Lung (tissue), 12 donors: ENCODE results near the gene MTG1. TPM values are rescaled to one million over a fixed set of nuclear protein-coding genes. Genes with fewer than 3 reads are reported as not detected.

Experiments
- ATAC-seq: fragments of 200-7000 bp; cut with Tn5 transposase; one replicate; pipeline ENCODE4 v1.9.1; 2020; ENCODE audit warnings: moderate number of reproducible peaks; ENCODE audit not compliant: insufficient read depth, low FRiP score
- DNase-seq, 3 donors: peaks; one replicate each; pipeline ENCODE4 v3.0.0-alpha.2; 2013 to 2017
- H3K27ac ChIP-seq, 2 donors: one replicate each; pipeline ENCODE4 v1.5.1; 2013; ENCODE audit warnings: mild to moderate bottlenecking in 2 of 2, moderate library complexity in 2 of 2, control low read depth in 1 of 2, inconsistent platforms in 1 of 2, low read depth in 1 of 2, low read length in 1 of 2
- H3K27me3 ChIP-seq, 3 donors: one replicate each; pipeline ENCODE4 v1.5.1; 2013; ENCODE audit warnings: low read length in 2 of 3; ENCODE audit not compliant: control insufficient read depth in 3 of 3, insufficient read depth in 3 of 3
- H3K36me3 ChIP-seq, 4 donors: one replicate each; pipeline ENCODE4 v1.5.1; 2013; ENCODE audit warnings: low read length in 4 of 4, mild to moderate bottlenecking in 1 of 4, moderate library complexity in 1 of 4; ENCODE audit not compliant: control insufficient read depth in 4 of 4, insufficient read depth in 4 of 4
- H3K4me1 ChIP-seq, 5 donors: one replicate each; pipeline ENCODE4 v1.5.1; 2013; ENCODE audit warnings: low read length in 5 of 5, mild to moderate bottlenecking in 2 of 5, moderate library complexity in 1 of 5; ENCODE audit not compliant: control insufficient read depth in 5 of 5, insufficient read depth in 5 of 5
- H3K4me3 ChIP-seq: one replicate; pipeline ENCODE4 v1.5.1; 2013; ENCODE audit warnings: mild to moderate bottlenecking, control low read depth, moderate library complexity
- H3K9ac ChIP-seq, 2 donors: one replicate each; pipeline ENCODE4 v1.5.1; 2013; ENCODE audit warnings: low read length in 2 of 2, control low read depth in 1 of 2; ENCODE audit not compliant: insufficient read depth in 1 of 2
- H3K9me3 ChIP-seq, 4 donors: one replicate each; pipeline ENCODE4 v1.5.1; 2013; ENCODE audit warnings: low read length in 3 of 4, mild to moderate bottlenecking in 1 of 4, moderate library complexity in 1 of 4; ENCODE audit not compliant: control insufficient read depth in 4 of 4, insufficient read depth in 3 of 4
- WGBS, 2 donors: extraction: QIAGEN DNeasy Blood & Tissue Kit; methylation state at CpG; one replicate each; pipeline ENCODE4 v1.1.7; 2013; 5-methylcytosine and 5-hydroxymethylcytosine counted together
- polyA plus RNA-seq, 2 donors: library from polyadenylated mRNA; stranded (reverse); fragments of 200-250 nt; gene quantifications; one replicate each; pipeline ENCODE4 v1.2.1, GENCODE V29; 2013
- total RNA-seq, 2 donors: library from RNA; depleted of rRNA in 1 of 2; stranded (reverse); fragments of >200 nt in 1 of 2; gene quantifications; one replicate each; pipeline ENCODE4 v1.2.1, GENCODE V29; 2014 to 2021
- TF ChIP-seq, protein P1 (sequence below): IDR thresholded peaks from 2 replicates; pipeline ENCODE4 v1.5.1; 2012; ENCODE audit warnings: mild to moderate bottlenecking; ENCODE audit errors: control extremely low read depth, extremely low read depth
- donor health status: control.
- donor health status: control.
- donor health status: Bipolar disorder and iron deficiency.
- donor health status: healthy.
- donor health status: DM: yes; HTN: yes; CAD: no.

Gene MTG1
- total and polyA plus RNA-seq, 4 donors: 36.4 to 51.8 (median 44.5) TPM

DNA sequence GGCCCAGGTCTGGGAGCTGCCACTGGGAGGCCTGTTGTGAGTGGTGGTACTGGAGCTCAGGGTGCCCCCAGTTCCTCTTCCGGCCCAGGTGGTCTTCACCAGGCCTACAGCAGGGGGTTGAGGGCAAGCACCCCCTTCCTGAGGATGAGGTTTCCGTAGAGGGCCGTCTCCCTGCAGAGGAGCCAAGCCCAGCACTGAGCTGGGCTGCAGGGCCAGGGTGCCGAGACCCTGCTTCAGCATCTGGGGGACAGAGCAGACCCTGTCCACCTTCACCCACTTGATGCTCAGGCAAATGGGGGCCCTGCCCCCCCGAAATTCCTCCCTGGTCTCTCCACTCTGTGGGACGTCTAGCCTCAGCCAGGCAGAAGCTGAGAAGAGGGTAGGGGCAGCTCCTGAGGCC, 38.7 kb upstream of the MTG1 start:
- Histone ChIP-seq H3K9me3 (no peaks in the 10 kb centered on the region), H3K36me3 (peaks cover 0 to 6% (median 0%) of the 10 kb centered on the region in 4 donors), H3K4me3 (no peak overlapping the region), H3K27me3 (no peaks in the 10 kb centered on the region), H3K27ac (no peak overlapping the region), H3K4me1 (peaks cover 0 to 10% (median 0%) of the 10 kb centered on the region in 5 donors), H3K9ac (no peak overlapping the region)
- no peak for DNase-seq
- ATAC-seq: no peak
- TF ChIP-seq, protein P1, sequence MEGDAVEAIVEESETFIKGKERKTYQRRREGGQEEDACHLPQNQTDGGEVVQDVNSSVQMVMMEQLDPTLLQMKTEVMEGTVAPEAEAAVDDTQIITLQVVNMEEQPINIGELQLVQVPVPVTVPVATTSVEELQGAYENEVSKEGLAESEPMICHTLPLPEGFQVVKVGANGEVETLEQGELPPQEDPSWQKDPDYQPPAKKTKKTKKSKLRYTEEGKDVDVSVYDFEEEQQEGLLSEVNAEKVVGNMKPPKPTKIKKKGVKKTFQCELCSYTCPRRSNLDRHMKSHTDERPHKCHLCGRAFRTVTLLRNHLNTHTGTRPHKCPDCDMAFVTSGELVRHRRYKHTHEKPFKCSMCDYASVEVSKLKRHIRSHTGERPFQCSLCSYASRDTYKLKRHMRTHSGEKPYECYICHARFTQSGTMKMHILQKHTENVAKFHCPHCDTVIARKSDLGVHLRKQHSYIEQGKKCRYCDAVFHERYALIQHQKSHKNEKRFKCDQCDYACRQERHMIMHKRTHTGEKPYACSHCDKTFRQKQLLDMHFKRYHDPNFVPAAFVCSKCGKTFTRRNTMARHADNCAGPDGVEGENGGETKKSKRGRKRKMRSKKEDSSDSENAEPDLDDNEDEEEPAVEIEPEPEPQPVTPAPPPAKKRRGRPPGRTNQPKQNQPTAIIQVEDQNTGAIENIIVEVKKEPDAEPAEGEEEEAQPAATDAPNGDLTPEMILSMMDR: no peak
- WGBS, 2 donors: 94% methylated on average over 6 of the region's 6 CpGs

DNA sequence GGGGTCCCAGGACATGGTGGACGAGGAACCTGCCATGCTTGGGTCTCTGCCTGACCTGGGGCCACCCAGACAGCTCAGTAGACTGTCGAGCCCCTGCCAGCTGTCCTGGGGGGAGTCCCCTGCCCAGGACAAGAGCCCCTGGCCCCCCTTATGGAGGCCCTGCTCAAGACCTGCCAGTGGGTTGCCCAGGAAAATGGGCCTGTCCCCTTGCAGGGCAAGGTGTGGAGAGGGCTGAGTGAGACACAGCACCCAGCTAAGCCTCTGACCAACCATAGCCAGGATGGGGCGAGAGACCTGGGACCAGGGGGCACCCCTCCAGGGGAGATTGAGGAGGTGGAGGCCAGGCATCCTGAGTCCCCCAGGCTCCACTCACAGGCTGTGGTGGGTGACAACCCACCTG, 38.0 kb upstream of the MTG1 start:
- Histone ChIP-seq H3K9me3 (peaks cover 0 to under 1% (median 0%) of the 10 kb centered on the region in 4 donors), H3K4me1 (peaks cover 0 to 10% (median 0%) of the 10 kb centered on the region in 5 donors), H3K27me3 (no peaks in the 10 kb centered on the region), H3K27ac (no peak overlapping the region), H3K36me3 (peaks cover 0 to 6% (median 0%) of the 10 kb centered on the region in 4 donors), H3K9ac (no peak overlapping the region), H3K4me3 (no peak overlapping the region)
- TF ChIP-seq, protein P1: no peak
- DNase-seq (no peak), ATAC-seq (no peak)
- WGBS, 2 donors: 96 to 97% methylated on average over 3 of the region's 3 CpGs

DNA sequence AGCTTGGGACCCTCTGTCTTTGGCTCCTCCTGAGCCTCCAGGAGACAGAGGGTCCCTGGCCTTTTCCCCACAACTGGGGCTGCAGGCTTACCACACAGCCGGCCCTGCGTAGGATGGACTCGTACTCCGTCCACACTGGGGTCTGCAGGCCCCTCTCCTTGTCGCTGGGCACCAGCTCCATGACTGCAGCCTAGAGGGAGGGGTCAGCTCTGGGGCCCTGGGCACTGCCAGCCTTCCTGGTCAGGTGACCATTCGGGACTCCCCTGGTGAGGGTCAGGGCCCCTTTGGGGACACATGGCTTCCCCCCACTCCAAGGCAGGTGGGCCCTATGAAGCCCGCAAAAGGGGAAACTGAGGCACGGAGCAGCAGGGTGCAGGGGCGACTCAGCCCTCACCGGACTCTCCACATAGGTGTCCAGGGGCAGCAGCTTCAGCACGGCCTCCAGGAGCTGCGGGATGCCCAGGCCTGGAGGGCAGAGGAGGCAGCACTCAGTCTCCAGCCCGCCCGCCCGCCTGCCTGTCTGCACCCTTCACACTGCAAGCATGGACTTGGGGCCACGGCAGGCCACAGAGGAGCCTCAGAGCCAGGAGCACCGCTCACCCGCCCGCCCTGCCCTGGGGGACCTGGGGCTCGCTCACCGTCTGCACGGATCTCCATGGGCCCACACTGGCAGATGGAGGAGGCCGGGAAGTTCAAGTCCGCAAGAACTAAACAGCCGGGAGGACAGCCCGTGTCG, 37.2 kb upstream of the MTG1 start:
- DNase-seq (peak in 1 of 3 donors; percentile 5), ATAC-seq (no peak)
- Histone ChIP-seq H3K27me3 (no peaks in the 10 kb centered on the region), H3K27ac (no peak overlapping the region), H3K9me3 (peaks cover 0 to 5% (median 0%) of the 10 kb centered on the region in 4 donors), H3K4me3 (peak overlapping the region; percentile 68), H3K4me1 (peaks cover 0 to 10% (median 0%) of the 10 kb centered on the region in 5 donors), H3K36me3 (peaks cover 0 to 6% (median 0%) of the 10 kb centered on the region in 4 donors), H3K9ac (no peak overlapping the region)
- 49 to 53% methylated on average over 24 to 27 of the region's 27 CpGs for WGBS, 2 donors
- TF ChIP-seq, protein P1: no peak
